GM10248 (cell line): ENCODE measurements around the gene SLC26A8.

Experiments
- CTCF ChIA-PET: fragments of 300-600 bp; sonication (Branson Sonifier 250); formaldehyde crosslinking; extraction: SDS; loops from one replicate; lab custom pipeline; 2021; ENCODE audit warnings: antibody characterized with exemption; lab: Yijun Ruan, JAX
- POLR2A ChIA-PET: fragments of 350-650 bp; sonication (Branson Sonifier 250); formaldehyde crosslinking; extraction: SDS; loops from one replicate; lab custom pipeline; 2020; ENCODE audit warnings: antibody characterized with exemption; lab: Yijun Ruan, JAX
- DNase-seq: peaks from one replicate; pipeline ENCODE4 v3.0.0; 2012; ENCODE audit errors: extremely low spot score
- TF ChIP-seq, protein P1 (sequence below): IDR thresholded peaks from 2 replicates; pipeline ENCODE4 v1.5.1; 2012; ENCODE audit warnings: mild to moderate bottlenecking, low read depth; ENCODE audit errors: extremely low read depth, missing control alignments, control extremely low read depth

Gene SLC26A8

DNA sequence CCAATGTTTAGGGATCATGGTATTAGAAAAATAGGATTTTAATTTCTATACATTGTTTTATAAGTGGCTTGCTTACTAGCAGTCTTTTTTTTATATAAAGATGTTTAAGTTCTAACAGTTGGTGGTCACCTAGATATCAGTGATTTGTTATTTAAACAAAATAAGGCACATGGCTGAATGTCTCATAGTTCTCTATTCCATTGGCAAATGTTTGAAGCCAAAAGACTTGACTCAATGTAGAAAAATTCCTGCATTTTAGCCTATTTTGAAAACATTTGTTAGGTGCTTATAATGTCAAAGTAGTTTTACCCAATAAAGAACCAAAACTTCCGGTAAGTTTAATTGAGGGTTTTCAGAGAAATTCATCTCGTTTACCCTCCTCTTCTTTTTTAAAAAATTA lies 30.0 kb upstream of the SLC26A8 start:
- ChIA-PET POLR2A (no interaction called here), CTCF (no interaction called here)
- DNase-seq: no peak
- TF ChIP-seq, protein P1, sequence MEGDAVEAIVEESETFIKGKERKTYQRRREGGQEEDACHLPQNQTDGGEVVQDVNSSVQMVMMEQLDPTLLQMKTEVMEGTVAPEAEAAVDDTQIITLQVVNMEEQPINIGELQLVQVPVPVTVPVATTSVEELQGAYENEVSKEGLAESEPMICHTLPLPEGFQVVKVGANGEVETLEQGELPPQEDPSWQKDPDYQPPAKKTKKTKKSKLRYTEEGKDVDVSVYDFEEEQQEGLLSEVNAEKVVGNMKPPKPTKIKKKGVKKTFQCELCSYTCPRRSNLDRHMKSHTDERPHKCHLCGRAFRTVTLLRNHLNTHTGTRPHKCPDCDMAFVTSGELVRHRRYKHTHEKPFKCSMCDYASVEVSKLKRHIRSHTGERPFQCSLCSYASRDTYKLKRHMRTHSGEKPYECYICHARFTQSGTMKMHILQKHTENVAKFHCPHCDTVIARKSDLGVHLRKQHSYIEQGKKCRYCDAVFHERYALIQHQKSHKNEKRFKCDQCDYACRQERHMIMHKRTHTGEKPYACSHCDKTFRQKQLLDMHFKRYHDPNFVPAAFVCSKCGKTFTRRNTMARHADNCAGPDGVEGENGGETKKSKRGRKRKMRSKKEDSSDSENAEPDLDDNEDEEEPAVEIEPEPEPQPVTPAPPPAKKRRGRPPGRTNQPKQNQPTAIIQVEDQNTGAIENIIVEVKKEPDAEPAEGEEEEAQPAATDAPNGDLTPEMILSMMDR: no peak

DNA sequence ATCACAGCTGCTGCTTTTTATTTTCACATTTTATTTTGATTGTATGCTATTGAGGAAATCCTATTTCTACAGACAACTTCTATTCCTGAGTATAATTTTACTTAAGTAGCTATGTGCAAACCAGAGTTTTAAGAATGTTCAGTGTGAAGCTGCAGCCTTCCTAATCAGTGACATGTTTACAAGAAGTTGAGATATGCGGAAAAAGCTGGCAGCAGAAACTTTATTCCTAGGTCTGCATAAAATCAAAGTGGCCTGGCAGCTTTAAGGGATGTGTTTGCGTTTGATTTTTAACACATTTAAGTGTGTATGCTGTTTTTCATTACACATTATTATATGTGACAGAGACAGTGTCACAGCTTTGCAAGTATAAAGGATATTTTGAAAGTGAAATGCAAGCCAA lies 29.4 kb upstream of the SLC26A8 start:
- ChIA-PET POLR2A (no interaction called here), CTCF (no interaction called here)
- DNase-seq: no peak
- TF ChIP-seq, protein P1: no peak

DNA sequence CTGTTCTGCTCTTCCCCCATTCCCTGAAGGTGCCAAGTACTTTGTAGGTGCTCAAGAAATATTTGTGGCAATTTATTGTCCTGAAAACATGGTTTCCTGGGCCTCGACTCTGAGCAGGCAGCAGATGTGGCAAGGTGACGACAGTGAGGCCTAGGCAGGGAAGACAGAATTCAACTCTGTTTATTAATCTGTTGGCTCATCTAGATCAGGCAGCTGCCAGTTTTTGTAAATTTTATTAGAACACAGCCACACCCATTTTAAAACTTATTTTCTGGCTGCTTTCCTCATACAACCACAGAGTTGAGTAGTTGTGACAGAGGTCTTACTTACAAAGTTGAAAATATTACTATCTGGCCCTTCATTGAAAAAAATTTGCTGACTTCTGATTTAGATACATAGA lies 27.7 kb upstream of the SLC26A8 start:
- CTCF ChIA-PET: interaction anchor here (0.8 to 1.6 kb wide), 4 partner anchors 22 to 44 kb away, joined by 3 to 4 read pairs (median 4); partner anchors contain the start of gene MAPK14
- TF ChIP-seq, protein P1: no peak
- DNase-seq: no peak
- POLR2A ChIA-PET: no interaction called here

DNA sequence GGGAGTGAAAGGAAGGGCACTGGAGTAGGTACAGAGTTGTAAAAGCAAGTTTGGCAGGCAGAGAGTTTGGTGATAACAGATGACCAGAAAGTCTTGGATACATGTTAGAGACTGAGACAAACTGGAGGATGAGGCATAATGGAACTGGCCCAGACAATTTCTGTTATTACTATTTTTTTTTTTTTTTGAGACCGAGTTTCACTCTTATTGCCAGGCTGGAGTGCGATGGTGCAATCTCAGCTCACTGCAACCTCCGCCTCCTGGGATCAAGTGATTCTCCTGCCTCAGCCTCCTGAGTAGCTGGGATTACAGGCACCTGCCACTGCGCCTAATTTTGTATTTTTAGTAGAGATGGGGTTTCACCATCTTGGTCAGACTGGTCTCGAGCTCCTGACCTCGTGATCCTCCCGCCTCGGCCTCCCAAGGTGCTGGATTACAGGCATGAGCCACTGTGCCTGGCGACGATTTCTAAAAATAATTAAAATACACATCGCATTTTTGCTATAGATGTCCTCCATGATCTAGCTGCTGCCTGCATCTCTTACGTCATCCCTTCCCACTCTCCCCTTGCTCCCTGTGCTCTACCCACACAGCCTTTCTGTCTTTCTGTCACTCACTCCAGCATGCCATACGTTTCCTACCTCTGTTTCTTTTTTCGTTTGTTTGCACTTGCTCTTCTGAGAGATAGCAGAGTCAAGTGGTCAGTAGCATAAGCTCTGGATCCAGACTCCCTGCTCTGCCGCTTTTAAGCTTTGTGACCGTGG lies 26.7 kb upstream of the SLC26A8 start:
- TF ChIP-seq, protein P1: no peak
- ChIA-PET POLR2A (no interaction called here), CTCF (interaction anchor here (0.9 to 1.6 kb wide), 5 partner anchors 8 to 45 kb away, joined by 4 to 5 read pairs (median 4); partner anchors contain the start of gene MAPK14)
- no peak for DNase-seq

DNA sequence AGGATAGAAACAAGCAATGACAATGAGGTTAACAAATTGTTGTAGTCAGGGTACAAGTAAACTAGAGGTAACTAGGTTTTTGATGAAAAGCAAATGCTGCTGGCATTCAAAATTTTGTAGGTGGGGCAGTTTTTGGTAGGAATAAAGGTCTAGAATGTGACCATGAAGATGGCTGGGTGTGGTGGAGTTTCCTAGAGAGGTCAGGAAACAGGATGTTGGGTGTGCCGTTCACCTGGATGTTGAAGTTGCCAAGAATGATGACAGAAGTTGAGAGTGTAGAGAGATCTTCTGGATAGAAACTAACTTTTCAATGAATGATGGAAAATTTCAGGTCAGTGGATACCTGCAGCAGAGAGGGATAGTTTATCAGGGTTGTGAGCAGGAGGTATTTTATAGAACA lies 25.9 kb upstream of the SLC26A8 start:
- POLR2A ChIA-PET: no interaction called here
- TF ChIP-seq, protein P1: no peak
- CTCF ChIA-PET: no interaction called here
- no peak for DNase-seq

DNA sequence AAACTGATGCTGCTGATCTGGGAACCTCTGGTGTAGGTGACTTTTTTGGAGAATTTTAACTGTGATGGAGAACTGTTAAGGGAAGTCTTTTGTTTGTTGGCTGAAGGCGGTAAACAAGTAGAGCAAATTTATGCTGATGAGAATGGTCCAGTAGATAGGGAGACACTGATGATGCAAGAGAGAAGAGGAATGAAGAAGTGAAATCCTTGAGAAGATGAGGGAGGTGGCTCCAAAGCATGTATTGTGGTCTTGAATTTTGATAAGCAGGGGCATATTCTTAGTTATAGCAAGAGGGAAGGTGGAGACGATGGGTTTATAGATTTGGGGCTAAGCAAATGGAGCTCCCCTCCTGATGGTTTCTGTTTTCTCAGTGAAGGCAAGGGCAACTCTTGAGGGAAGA lies 25.1 kb upstream of the SLC26A8 start:
- no peak for DNase-seq
- TF ChIP-seq, protein P1: no peak
- ChIA-PET CTCF (interaction anchor here (0.9 to 1.5 kb wide), 2 partner anchors 14 to 45 kb away, joined by 3 to 4 read pairs; no protein-coding TSS in a partner anchor), POLR2A (interaction anchor here (0.5 kb wide), 1 partner anchor 167 kb away, joined by 5 read pairs; no protein-coding TSS in a partner anchor)
